T-cell (primary cell): ENCODE measurements around the gene NIF3L1. TPM values are rescaled to one million over a fixed set of nuclear protein-coding genes. Genes with fewer than 3 reads are reported as not detected.

Experiments
- ATAC-seq, 4 experiments: fragments of 200-7000 bp in 3 of 4; fragments of 150-1000 bp in 1 of 4; cut with Tn5 transposase; replicated peaks in 1 of 4; 1 replicate in 3 of 4; 2 replicates in 1 of 4; pipeline ENCODE4 v1.10.0; 2021; ENCODE audit warnings: moderate library complexity in 3 of 4, mild to moderate bottlenecking in 2 of 4, moderate number of reproducible peaks in 1 of 4
- CTCF ChIA-PET, 2 donors: fragments of 300-600 bp; sonication (Branson Sonifier 250); formaldehyde crosslinking; loops; one replicate each; lab custom pipeline; 2022; ENCODE audit warnings: antibody characterized with exemption in 2 of 2; lab: Charles Lee
- POLR2A ChIA-PET, 2 donors: fragments of 300-600 bp; sonication (Branson Sonifier 250); formaldehyde crosslinking; loops; one replicate each; lab custom pipeline; 2022; ENCODE audit warnings: antibody characterized with exemption in 2 of 2; lab: Charles Lee
- DNase-seq, 35 experiments: peaks; one replicate each; pipeline versions ENCODE4 v3.0.0 to v3.0.0-alpha.2; 2013 to 2023
- H3K27ac ChIP-seq: one replicate; pipeline ENCODE4 v1.5.1; 2013; ENCODE audit warnings: low read length
- H3K27me3 ChIP-seq, 2 experiments: replicated peaks in 1 of 2; 1 replicate in 1 of 2; 2 replicates in 1 of 2; pipeline versions ENCODE4 v1.6.1 to v1.7.0; 2013; ENCODE audit warnings: low read length in 1 of 2, mixed read lengths in 1 of 2; ENCODE audit not compliant: control insufficient read depth in 2 of 2, insufficient read depth in 2 of 2; ENCODE audit errors: extremely low read depth in 1 of 2
- H3K36me3 ChIP-seq, 2 donors: 1 replicate in 1 of 2; 2 replicates in 1 of 2; pipeline versions ENCODE4 v1.6.1 to v1.7.0; 2013; ENCODE audit warnings: low read length in 1 of 2; ENCODE audit not compliant: control insufficient read depth in 2 of 2, insufficient read depth in 1 of 2; ENCODE audit errors: extremely low read depth in 1 of 2
- H3K4me1 ChIP-seq, 2 experiments: 1 replicate in 1 of 2; 2 replicates in 1 of 2; pipeline versions ENCODE4 v1.6.1 to v1.7.0; 2013; ENCODE audit warnings: low read length in 2 of 2, mixed read lengths in 1 of 2; ENCODE audit not compliant: insufficient read depth in 2 of 2, control insufficient read depth in 1 of 2; ENCODE audit errors: extremely low read depth in 1 of 2
- H3K4me3 ChIP-seq, 2 donors: 1 replicate in 1 of 2; 2 replicates in 1 of 2; pipeline versions ENCODE4 v1.5.1 to v1.7.0; 2013; ENCODE audit warnings: mild to moderate bottlenecking in 2 of 2, low read length in 1 of 2, moderate library complexity in 1 of 2; ENCODE audit not compliant: control insufficient read depth in 1 of 2; ENCODE audit errors: extremely low read depth in 1 of 2
- H3K9me3 ChIP-seq: 2 replicates; pipeline ENCODE4 v1.7.0; 2013
- H3K27ac Mint-ChIP-seq, 2 donors: one replicate each; pipeline ENCODE4 v1.8.0; 2020 to 2021; ENCODE audit warnings: mild to moderate bottlenecking in 2 of 2, mixed read lengths in 2 of 2
- H3K27me3 Mint-ChIP-seq, 2 donors: one replicate each; pipeline ENCODE4 v1.8.0; 2021 to 2022; ENCODE audit warnings: mixed read lengths in 2 of 2
- H3K36me3 Mint-ChIP-seq: one replicate; pipeline ENCODE4 v1.8.0; 2021; ENCODE audit warnings: mixed read lengths
- H3K4me1 Mint-ChIP-seq, 3 donors: one replicate each; pipeline ENCODE4 v1.8.0; 2020 to 2022; ENCODE audit warnings: mixed read lengths in 3 of 3, mild to moderate bottlenecking in 1 of 3
- H3K4me3 Mint-ChIP-seq, 3 donors: one replicate each; pipeline ENCODE4 v1.8.0; 2020 to 2022; ENCODE audit warnings: mild to moderate bottlenecking in 3 of 3, mixed read lengths in 3 of 3, moderate library complexity in 3 of 3
- H3K9me3 Mint-ChIP-seq, 3 donors: one replicate each; pipeline ENCODE4 v1.8.0; 2020 to 2022; ENCODE audit warnings: mixed read lengths in 3 of 3
- WGBS: methylation state at CpG from one replicate; pipeline ENCODE4 v1.1.5; 2013; ENCODE audit warnings: missing lambda C conversion rate; ENCODE audit not compliant: insufficient coverage; 5-methylcytosine and 5-hydroxymethylcytosine counted together
- total RNA-seq, 35 experiments: library from RNA in 6 of 35; stranded (reverse) in 6 of 35; fragments of 120-200 nt in 1 of 35; gene quantifications; one replicate each; pipeline versions ENCODE4 v1.2.1 to v1.2.4 and lab custom pipeline; 2013 to 2026

NIF3L1 gene
- total RNA-seq, 5 donors from 2014 or later (not counting 1 experiment from before 2014, with no cell fraction given), result 11.7 to 29.7 (median 25.0) TPM

DNA sequence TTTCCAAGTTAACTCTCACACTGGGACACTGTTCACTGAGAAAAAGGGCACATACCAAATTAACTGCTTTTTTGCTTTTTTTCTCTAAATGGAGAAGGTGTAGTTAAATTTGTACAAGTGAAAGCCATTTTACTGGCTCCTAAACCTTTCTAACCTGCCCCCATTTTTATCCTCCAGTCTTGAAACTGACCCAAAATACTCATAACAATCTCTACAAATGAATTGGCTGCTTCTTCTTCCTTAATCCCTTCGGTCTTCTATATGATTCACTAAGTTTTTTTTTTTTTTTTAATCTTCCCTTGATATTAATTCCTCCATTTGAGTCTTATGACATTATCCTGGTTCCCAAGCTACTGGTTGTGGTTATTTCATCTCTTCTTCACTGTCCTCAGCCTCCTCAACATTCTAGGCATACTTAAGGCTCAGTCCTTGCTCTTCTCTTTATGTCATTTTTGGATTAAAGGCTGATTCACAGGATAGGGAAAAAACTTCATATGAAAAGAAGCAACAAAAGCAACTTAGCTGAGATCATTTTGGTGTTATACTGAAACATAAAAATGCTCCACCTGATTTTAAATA, 54.4 kb downstream of the NIF3L1 start:
- Histone ChIP-seq H3K27ac (no peak overlapping the region), H3K27me3 (no peaks in the 10 kb centered on the region), H3K36me3 (peaks cover 0 to 57% of the 10 kb centered on the region in 2 donors), H3K9me3 (no peaks in the 10 kb centered on the region), H3K4me3 (no peak overlapping the region), H3K4me1 (no peaks in the 10 kb centered on the region)
- Mint-ChIP-seq H3K36me3 (peaks cover 46% of the 10 kb centered on the region), H3K27ac (peak overlapping the region in 1 of 2 donors; percentile 9), H3K9me3 (no peaks in the 10 kb centered on the region), H3K27me3 (no peaks in the 10 kb centered on the region), H3K4me1 (peaks cover 5 to 6% (median 5%) of the 10 kb centered on the region in 3 donors), H3K4me3 (no peak overlapping the region)
- CTCF ChIA-PET, result no interaction called here
- DNase-seq (no peak), ATAC-seq (no peak)
- no CpG with 5 or more reads among the region's 1 CpG for WGBS
- POLR2A ChIA-PET, result no interaction called here

DNA sequence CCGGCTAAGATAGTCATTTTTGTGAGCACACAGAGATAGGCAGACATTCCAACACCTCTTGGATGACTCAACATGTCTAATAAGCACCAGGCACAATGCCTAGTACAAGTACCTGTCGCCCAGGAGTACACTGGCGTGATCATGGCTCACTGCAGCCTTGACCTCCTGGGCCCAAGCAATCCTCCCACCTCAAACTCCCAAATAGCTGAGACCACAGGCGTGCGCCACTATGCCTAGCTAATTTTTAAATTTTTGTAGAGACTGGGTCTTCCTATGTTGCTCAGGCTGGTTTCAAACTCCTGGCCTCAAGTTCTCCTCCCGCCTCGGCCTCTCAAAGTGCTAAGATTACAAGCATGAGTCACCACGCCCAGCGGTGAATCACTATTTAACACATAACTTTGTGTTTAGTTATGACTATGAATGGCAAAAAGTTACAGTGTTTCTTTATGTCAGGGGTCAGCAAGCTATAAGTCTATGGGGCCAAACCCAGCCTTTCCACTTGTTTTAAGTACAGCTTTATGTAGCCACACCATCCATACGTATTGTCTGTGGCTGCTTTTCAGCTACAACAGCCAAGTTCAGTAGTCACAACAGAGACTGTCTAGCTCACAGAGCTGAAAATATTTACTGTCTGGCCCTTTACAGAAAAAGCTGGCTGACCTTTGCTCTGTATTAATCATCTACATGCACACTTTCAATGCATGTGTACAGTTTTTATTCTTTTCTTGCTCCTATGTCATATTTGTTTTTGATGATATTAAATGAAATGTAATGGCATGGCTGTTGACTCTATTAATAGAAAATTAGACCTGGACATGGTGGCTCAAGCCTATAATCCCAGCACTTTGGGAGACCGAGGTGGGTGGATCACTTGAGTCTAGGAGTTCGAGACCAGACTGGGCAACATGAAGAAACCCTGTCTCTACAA, 55.6 kb downstream of the NIF3L1 start:
- H3K4me1 Mint-ChIP-seq, result peaks cover 5 to 6% (median 5%) of the 10 kb centered on the region in 3 donors
- Histone ChIP-seq H3K27ac (no peak overlapping the region), H3K36me3 (peaks cover 0 to 55% of the 10 kb centered on the region in 2 donors), H3K4me1 (no peaks in the 10 kb centered on the region), H3K9me3 (no peaks in the 10 kb centered on the region), H3K4me3 (no peak overlapping the region), H3K27me3 (no peaks in the 10 kb centered on the region)
- no peaks in the 10 kb centered on the region for H3K27me3 Mint-ChIP-seq
- H3K9me3 Mint-ChIP-seq, result no peaks in the 10 kb centered on the region
- ChIA-PET POLR2A (no interaction called here), CTCF (interaction anchor here in 1 of 2 donors (0.6 to 1.0 kb wide), 3 partner anchors 8 to 215 kb away, joined by 3 to 5 read pairs (median 4); partner anchors contain the start of gene ORC2)
- ATAC-seq (no peak), DNase-seq (peak in 1 of 35 experiments; percentile 5)
- H3K27ac Mint-ChIP-seq, result peak overlapping the region in 1 of 2 donors; percentile 22
- peaks cover 45% of the 10 kb centered on the region for H3K36me3 Mint-ChIP-seq
- 70% methylated on average over 6 of the region's 12 CpGs for WGBS
- H3K4me3 Mint-ChIP-seq, result no peak overlapping the region

DNA sequence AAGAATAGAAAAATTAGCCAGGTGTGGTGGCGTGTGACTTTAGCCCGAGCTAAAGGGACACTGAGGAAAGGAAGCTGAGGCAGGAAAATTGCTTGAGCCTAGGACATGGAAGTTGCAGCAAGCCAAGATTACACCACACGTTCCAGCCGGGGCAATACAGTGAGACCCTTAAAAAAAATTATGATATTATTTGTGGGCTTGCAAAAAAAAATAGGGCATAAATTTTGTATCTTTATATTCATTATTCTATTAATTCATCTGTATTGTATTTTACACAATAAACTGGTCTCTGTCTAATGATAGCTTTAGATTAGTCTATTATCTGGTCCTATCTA, 56.2 kb downstream of the NIF3L1 start:
- Mint-ChIP-seq H3K36me3 (peaks cover 46% of the 10 kb centered on the region), H3K27ac (no peak overlapping the region), H3K9me3 (no peaks in the 10 kb centered on the region), H3K27me3 (no peaks in the 10 kb centered on the region), H3K4me1 (peaks cover 5 to 6% (median 5%) of the 10 kb centered on the region in 3 donors), H3K4me3 (no peak overlapping the region)
- 100% methylated on average over 1 of the region's 4 CpGs for WGBS
- POLR2A ChIA-PET, result interaction anchor here in 1 of 2 donors (0.5 kb wide), 1 partner anchor 8 kb away, joined by 4 read pairs; no protein-coding TSS in a partner anchor
- CTCF ChIA-PET, result interaction anchor here in 1 of 2 donors (0.6 to 1.0 kb wide), 2 partner anchors 18 to 214 kb away, joined by 3 to 5 read pairs; partner anchors contain the start of gene ORC2
- Histone ChIP-seq H3K36me3 (peaks cover 0 to 51% of the 10 kb centered on the region in 2 donors), H3K9me3 (no peaks in the 10 kb centered on the region), H3K4me3 (no peak overlapping the region), H3K27me3 (no peaks in the 10 kb centered on the region), H3K4me1 (no peaks in the 10 kb centered on the region), H3K27ac (no peak overlapping the region)
- ATAC-seq (no peak), DNase-seq (no peak)

DNA sequence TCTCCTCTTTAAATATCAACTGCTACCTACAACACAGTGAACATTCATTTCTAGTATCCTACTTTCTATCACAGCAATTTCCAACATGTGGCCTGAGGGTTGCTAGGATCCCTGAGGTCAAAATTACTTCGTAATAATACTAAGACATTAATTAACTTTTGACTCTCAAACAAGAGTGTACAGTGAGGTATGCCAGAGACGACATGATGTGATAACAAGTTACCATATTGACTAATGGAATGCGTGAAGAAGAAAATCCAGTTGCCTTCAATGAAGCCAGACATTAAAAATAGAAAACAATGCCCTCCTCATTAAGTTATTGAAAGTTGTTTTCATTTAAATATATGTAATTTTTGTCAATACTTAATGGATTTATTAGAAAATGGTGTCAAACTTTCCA, 61.2 kb downstream of the NIF3L1 start:
- ChIA-PET CTCF (no interaction called here), POLR2A (interaction anchor here in 1 of 2 donors (0.6 kb wide), 1 partner anchor 232 kb away, joined by 4 read pairs; no protein-coding TSS in a partner anchor)
- H3K4me1 Mint-ChIP-seq, result no peaks in the 10 kb centered on the region
- ATAC-seq, result no peak
- H3K4me3 ChIP-seq, result no peak overlapping the region
- WGBS, result no CpG with 5 or more reads among the region's 3 CpGs
- no peak overlapping the region for H3K27ac ChIP-seq
- H3K36me3 ChIP-seq, result peaks cover 2 to 53% of the 10 kb centered on the region in 2 donors
- peaks cover 33% of the 10 kb centered on the region for H3K36me3 Mint-ChIP-seq
- H3K4me1 ChIP-seq, result no peaks in the 10 kb centered on the region
- no peaks in the 10 kb centered on the region for H3K27me3 ChIP-seq
- no peaks in the 10 kb centered on the region for H3K27me3 Mint-ChIP-seq
- H3K9me3 ChIP-seq, result no peaks in the 10 kb centered on the region
- no peaks in the 10 kb centered on the region for H3K9me3 Mint-ChIP-seq
- no peak overlapping the region for H3K4me3 Mint-ChIP-seq
- no peak for DNase-seq
- H3K27ac Mint-ChIP-seq, result no peak overlapping the region

Other genes starting within 250 kb of the NIF3L1 start
- 100 to 1,000 TPM; 132 to 258 (median 139) TPM for gene BZW1, start 77.5 kb upstream of the NIF3L1 start, total RNA-seq
- 1,000 to 10,000 TPM in 2 of 5 donors, 100 to 1,000 TPM in 3; 357 to 1,046 (median 384) TPM for gene CLK1, start 24.7 kb upstream of the NIF3L1 start, total RNA-seq
- gene PPIL3, start 294 bp upstream of the NIF3L1 start, total RNA-seq, result 10 to 100 TPM; 28.0 to 44.2 (median 30.6) TPM
- gene ORC2, start 74.3 kb downstream of the NIF3L1 start, total RNA-seq, result 10 to 100 TPM; 29.9 to 52.4 (median 50.6) TPM
- gene HYCC2, start 182.3 kb downstream of the NIF3L1 start, total RNA-seq, result 10 to 100 TPM; 29.5 to 44.6 (median 36.0) TPM
- 10 to 100 TPM; 31.4 to 43.7 (median 38.8) TPM for gene NDUFB3, start 182.6 kb downstream of the NIF3L1 start, total RNA-seq
- gene CFLAR, start 226.8 kb downstream of the NIF3L1 start, total RNA-seq, result 100 to 1,000 TPM; 188 to 217 (median 208) TPM